Hepatocyte (in vitro differentiated cells): ENCODE data around the gene DAB2IP.

Source experiments
- CTCF ChIP-seq: fragments of 200-600 bp; sonication (generic); IDR thresholded peaks from 2 replicates; pipeline ENCODE4 v1.5.1; 2016; ENCODE audit warnings: antibody characterized with exemption, mild to moderate bottlenecking; ENCODE audit not compliant: poor library complexity
- EZH2 ChIP-seq: fragments of 200-600 bp; sonication (generic); IDR thresholded peaks from 2 replicates; pipeline ENCODE4 v1.6.1; 2016; ENCODE audit warnings: antibody characterized with exemption, mild to moderate bottlenecking, borderline replicate concordance
- EZH2phosphoT487 ChIP-seq: fragments of 200-600 bp; sonication (generic); IDR thresholded peaks from one replicate; pipeline ENCODE4 v1.6.1; 2018; ENCODE audit warnings: antibody characterized with exemption, mild to moderate bottlenecking, low read depth, moderate library complexity; ENCODE audit not compliant: unreplicated experiment, severe bottlenecking

- TF ChIP-seq CTCF (no peak), EZH2 (no peak), EZH2phosphoT487 (no peak)
These were observed 108.6 kb downstream of the DAB2IP start for GRCh38 chr9:121759996-121760395.
